Mesodermal cell (in vitro differentiated cells): Measurements from ENCODE around the gene SAXO2.
"Not testable (repeated sequence)": the region's sequence is repeated elsewhere in the genome, so short reads cannot be mapped to it uniquely, and the experiment has no call there.

Experiments used
- H3K27ac ChIP-seq: 2 replicates; pipeline ENCODE4 v1.7.0; 2013; ENCODE audit warnings: mild to moderate bottlenecking, low read depth, low read length, moderate library complexity; ENCODE audit not compliant: severe bottlenecking
- H3K36me3 ChIP-seq: 2 replicates; pipeline ENCODE4 v1.7.1; 2013; ENCODE audit warnings: mild to moderate bottlenecking, low read length, moderate library complexity; ENCODE audit not compliant: control insufficient read depth, insufficient read depth
- H3K4me1 ChIP-seq: one replicate; pipeline ENCODE4 v1.7.1; 2013; ENCODE audit warnings: mild to moderate bottlenecking, low read length; ENCODE audit not compliant: insufficient read depth, control insufficient read depth, poor library complexity, severe bottlenecking
- H3K4me3 ChIP-seq: 2 replicates; pipeline ENCODE4 v1.7.0; 2013; ENCODE audit warnings: low read length, control low read depth, mild to moderate bottlenecking; ENCODE audit not compliant: insufficient read depth, poor library complexity, severe bottlenecking; ENCODE audit errors: extremely low read depth
- H3K9me3 ChIP-seq: 2 replicates; pipeline ENCODE4 v1.7.1; 2013; ENCODE audit warnings: mild to moderate bottlenecking, low read length, moderate library complexity; ENCODE audit not compliant: control insufficient read depth
- WGBS, 2 experiments: methylation state at CpG; one replicate each; pipeline ENCODE4 v1.1.5; 2013; ENCODE audit warnings: missing lambda C conversion rate in 2 of 2; ENCODE audit not compliant: insufficient coverage in 2 of 2; 5-methylcytosine and 5-hydroxymethylcytosine counted together

The SAXO2 gene

GRCh38 chr15:82245956-82246355 lies 16.7 kb upstream of the SAXO2 start:
- H3K27ac ChIP-seq, H3K4me3 ChIP-seq, H3K4me1 ChIP-seq, H3K9me3 ChIP-seq: not testable (repeated sequence)
- WGBS, 2 experiments: 94 to 100% methylated on average over 2 to 4 of the region's 5 CpGs
- H3K36me3 ChIP-seq: peaks cover 16% of the 10 kb centered on the region

DNA sequence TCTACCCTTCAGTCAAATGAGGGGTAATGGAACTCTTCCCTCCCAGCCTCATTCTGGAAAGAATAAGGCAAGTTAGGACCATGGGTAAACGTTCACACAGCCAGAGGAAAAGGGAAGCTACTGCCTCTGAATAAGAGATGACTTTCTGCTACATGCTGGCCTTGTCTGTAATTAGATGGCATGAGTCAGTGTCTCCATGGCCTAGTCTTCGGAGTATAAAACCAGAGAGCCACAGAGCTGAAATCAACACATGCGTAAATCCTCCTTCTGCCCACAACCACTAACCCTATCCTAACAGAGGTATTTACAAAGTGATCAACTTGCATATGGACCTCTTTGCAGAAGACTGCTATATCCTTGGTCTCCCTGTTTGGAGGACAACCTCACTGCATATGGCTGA lies 14.4 kb upstream of the SAXO2 start:
- 75 to 100% methylated on average over 1 to 2 of the region's 3 CpGs for WGBS, 2 experiments
- not testable (repeated sequence) for H3K4me1 ChIP-seq

DNA sequence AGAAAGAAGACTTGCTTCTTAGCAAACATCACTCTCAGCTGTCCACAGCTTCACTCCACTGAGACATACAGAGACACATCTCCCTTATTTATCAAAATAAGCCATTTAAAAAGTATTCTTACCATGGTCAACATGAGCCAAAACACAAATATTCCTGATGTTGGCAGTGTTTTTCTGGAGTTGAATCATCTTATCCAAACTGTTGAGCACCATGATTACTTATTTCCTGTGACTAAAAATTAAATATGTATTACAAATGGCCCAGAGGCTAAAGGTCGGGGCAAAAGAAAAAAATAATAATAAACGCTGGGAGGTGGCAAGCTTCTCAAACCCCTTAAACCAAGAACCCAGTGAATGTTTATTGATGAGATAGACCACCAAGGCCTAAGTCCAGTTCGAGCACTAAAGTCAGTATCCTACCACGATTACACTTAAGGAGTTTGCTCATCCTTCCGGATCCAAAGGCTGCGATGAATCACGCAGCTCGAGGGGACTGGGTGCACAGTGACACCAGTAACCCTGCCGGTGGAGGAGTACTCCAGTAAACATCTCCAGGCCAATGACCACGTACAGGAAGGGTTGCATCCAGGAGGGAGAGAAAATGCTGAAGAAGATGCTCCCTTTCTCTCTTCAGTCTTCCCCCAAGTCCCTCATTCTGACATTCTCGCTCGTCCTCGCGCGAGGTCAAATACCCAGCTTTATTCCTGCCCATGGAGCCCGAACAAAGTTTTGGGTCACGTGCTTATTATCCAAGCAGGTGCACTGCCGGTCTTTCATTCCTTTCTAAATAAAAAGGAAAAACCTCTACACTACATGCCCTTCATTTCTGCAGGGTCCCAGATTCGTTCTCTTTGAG lies 824 bp upstream of the SAXO2 start:
- H3K4me1 ChIP-seq, H3K36me3 ChIP-seq, H3K9me3 ChIP-seq: not testable (repeated sequence)
- 0% methylated on average over 8 to 14 of the region's 19 CpGs for WGBS, 2 experiments
- Histone ChIP-seq H3K4me3 (peak overlapping the region; percentile 70), H3K27ac (peak overlapping the region; percentile 54)

More for the DNA sequence above, 14.4 kb upstream of the SAXO2 start:
- not testable (repeated sequence) for H3K27ac ChIP-seq, H3K9me3 ChIP-seq, H3K4me3 ChIP-seq
- peaks cover 20% of the 10 kb centered on the region for H3K36me3 ChIP-seq

- no peak overlapping the region for H3K27ac ChIP-seq
- H3K9me3 ChIP-seq: no peaks in the 10 kb centered on the region
- no peaks in the 10 kb centered on the region for H3K4me1 ChIP-seq
- H3K4me3 ChIP-seq: peak overlapping the region; percentile 70
- H3K36me3 ChIP-seq: peaks cover 6% of the 10 kb centered on the region
- WGBS, 2 experiments: 28 to 34% methylated on average over 2 of the region's 3 CpGs
Observed at GRCh38 chr15:82263350-82263749, 732 bp downstream of the SAXO2 start.

DNA sequence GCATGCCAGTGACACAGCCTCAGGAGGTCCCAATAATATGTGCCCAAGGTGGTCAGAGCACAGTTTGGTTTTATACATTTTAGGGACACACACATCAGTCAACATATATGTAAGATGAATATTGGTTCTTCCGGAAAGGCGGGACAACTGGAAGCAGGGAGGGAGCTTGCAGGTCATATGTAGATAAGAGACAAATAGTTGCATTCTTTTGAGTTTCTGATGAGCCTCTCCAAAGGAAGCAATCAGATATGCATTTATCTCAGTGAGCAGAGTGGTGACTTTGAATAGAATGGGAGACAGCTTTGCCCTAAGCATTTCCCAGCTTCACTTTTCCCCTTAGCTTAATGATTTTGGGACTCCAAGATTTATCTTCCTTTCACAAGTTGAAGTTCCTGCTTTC lies 4.5 kb downstream of the SAXO2 start:
- 21% methylated on average over 2 of the region's 2 CpGs; no CpG with 5 or more reads in 1 of the 2 experiments for WGBS, 2 experiments
- not testable (repeated sequence) for H3K9me3 ChIP-seq, H3K4me3 ChIP-seq, H3K4me1 ChIP-seq, H3K27ac ChIP-seq, H3K36me3 ChIP-seq

GRCh38 chr15:82268454-82268853 lies 5.8 kb downstream of the SAXO2 start:
- not testable (repeated sequence) for H3K9me3 ChIP-seq, H3K36me3 ChIP-seq, H3K4me1 ChIP-seq, H3K27ac ChIP-seq, H3K4me3 ChIP-seq
- no CpG with 5 or more reads among the region's 2 CpGs for WGBS, 2 experiments

DNA sequence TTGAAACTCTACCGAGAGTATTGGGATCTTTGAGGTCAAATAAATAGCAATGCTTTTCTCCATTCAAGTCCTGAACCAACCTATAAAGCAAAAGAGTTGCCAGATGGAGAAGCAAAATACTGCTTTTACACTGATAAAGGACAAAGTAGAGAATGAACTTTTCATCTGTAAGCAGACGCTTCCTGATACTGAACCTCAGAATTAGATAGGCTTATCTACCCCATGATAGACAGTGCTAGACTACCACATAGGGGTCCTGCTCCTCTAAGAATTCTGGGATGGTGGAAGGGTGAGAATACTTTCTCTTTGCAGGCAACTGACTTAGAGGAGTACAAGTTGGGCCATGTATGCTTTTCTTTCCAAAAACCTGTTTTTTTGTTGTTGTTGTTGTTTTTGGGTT lies 9.5 kb downstream of the SAXO2 start:
- H3K9me3 ChIP-seq: peaks cover 10% of the 10 kb centered on the region
- no peaks in the 10 kb centered on the region for H3K36me3 ChIP-seq
- H3K27ac ChIP-seq: no peak overlapping the region
- WGBS, 2 experiments: 67 to 100% methylated on average over 1 of the region's 2 CpGs
- H3K4me1 ChIP-seq: peaks cover 9% of the 10 kb centered on the region
- H3K4me3 ChIP-seq: no peak overlapping the region

DNA sequence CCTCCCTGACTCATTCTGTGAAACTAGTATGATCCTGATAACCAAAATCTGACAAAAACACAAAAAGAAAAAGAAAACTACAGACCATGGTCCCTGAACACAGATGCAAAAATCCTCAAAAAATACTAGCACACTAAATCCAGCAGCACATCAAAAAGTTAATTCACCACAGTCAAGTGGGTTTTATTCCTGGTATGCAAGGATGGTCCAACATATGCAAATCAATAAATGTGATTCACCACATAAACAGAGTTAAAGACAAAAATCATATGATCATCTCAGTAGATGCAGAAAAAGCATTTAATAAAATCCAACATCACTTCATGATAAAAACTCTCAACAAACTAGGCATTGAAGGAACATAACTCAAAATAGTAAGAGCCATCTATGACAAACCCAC lies 12.8 kb downstream of the SAXO2 start:
- H3K36me3 ChIP-seq: no peaks in the 10 kb centered on the region
- no peak overlapping the region for H3K4me3 ChIP-seq
- H3K27ac ChIP-seq: no peak overlapping the region
- peaks cover 10% of the 10 kb centered on the region for H3K9me3 ChIP-seq
- H3K4me1 ChIP-seq: no peaks in the 10 kb centered on the region

GRCh38 chr15:82281276-82281675 lies 18.7 kb downstream of the SAXO2 start:
- H3K9me3 ChIP-seq, H3K4me3 ChIP-seq, H3K36me3 ChIP-seq, H3K4me1 ChIP-seq, H3K27ac ChIP-seq: not testable (repeated sequence)

DNA sequence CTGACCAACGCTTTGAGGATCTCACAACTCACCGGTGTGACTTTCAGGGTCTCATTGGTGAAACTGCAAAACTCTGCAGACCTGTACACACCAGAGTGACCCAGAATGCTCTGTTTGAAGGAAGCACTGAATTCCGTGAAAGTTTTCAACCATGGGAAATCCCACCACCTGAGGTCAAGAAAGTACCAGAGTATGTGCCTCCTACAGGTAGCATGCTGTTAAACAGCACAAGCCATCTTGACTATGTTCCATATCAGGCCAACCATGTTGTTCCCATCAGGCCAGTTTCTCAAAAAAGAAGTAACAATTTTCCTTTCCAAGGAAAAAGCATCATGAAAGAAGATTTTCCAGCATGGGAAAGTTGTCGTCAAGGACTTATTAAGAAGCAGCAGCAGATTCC lies 19.8 kb downstream of the SAXO2 start:
- H3K4me3 ChIP-seq, H3K27ac ChIP-seq, H3K36me3 ChIP-seq, H3K4me1 ChIP-seq, H3K9me3 ChIP-seq: not testable (repeated sequence)
- WGBS, 2 experiments: 87 to 91% methylated on average over 3 of the region's 4 CpGs

- H3K9me3 ChIP-seq, H3K4me3 ChIP-seq: not testable (repeated sequence)
- WGBS, 2 experiments: no CpG with 5 or more reads among the region's 2 CpGs
Observed at GRCh38 chr15:82284381-82284780, 21.8 kb downstream of the SAXO2 start.

More at GRCh38 chr15:82284381-82284780, 21.8 kb downstream of the SAXO2 start:
- not testable (repeated sequence) for H3K4me1 ChIP-seq, H3K27ac ChIP-seq, H3K36me3 ChIP-seq
